Nephron (organoid): ENCODE results near the gene TMED1.

Experiments
- H3K27ac Mint-ChIP-seq, 3 experiments: 2 replicates each; pipeline ENCODE4 v1.8.0; 2020; ENCODE audit warnings: mixed read lengths in 3 of 3, mild to moderate bottlenecking in 2 of 3, moderate library complexity in 1 of 3
- H3K27me3 Mint-ChIP-seq: 2 replicates; pipeline ENCODE4 v1.8.0; 2021; ENCODE audit warnings: low read depth, mild to moderate bottlenecking, moderate library complexity, mixed read lengths
- H3K36me3 Mint-ChIP-seq: 2 replicates; pipeline ENCODE4 v1.8.0; 2020; ENCODE audit warnings: low read depth, mixed read lengths
- H3K4me1 Mint-ChIP-seq: 2 replicates; pipeline ENCODE4 v1.8.0; 2020; ENCODE audit warnings: mixed read lengths
- H3K4me3 Mint-ChIP-seq, 3 experiments: 2 replicates each; pipeline ENCODE4 v1.8.0; 2020; ENCODE audit warnings: mild to moderate bottlenecking in 3 of 3, mixed read lengths in 3 of 3, moderate library complexity in 2 of 3
- H3K9me3 Mint-ChIP-seq: 2 replicates; pipeline ENCODE4 v1.8.0; 2020; ENCODE audit warnings: mixed read lengths
- CTCF ChIP-seq, 3 experiments: fragments of 200-600 bp; sonication (generic); IDR thresholded peaks; one replicate each; pipeline ENCODE4 v1.5.0; 2021; ENCODE audit warnings: antibody characterized with exemption in 3 of 3; ENCODE audit not compliant: unreplicated experiment in 3 of 3

The TMED1 gene

DNA sequence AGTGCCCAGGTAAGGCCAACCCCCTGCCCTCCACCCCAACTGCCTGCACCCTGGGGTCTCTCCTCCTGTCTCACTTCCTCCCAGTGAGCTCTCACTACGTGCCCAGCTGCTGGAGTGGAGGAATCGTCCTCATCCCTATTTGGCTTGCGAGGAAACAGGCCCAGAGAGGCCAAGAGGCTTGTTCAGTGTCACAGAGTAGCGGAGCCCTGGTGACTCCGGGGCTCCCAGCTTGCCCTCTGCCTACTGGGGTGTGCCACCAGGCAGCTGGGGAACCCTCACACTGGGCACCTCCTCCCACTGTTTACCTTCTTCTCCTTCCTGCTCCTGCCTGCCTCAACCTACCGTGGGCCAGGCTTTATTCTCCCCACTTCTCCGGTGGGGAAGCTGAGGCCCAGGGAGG is 5.6 kb downstream of the TMED1 start:
- H3K4me1 Mint-ChIP-seq: peaks cover 2% of the 10 kb centered on the region
- no peak overlapping the region for H3K27ac Mint-ChIP-seq
- TF ChIP-seq CTCF (IDR thresholded peaks at IDR 0.05; ENCODE audit: unreplicated experiment in 3 of 3): no peak
- no peaks in the 10 kb centered on the region for H3K9me3 Mint-ChIP-seq
- no peaks in the 10 kb centered on the region for H3K27me3 Mint-ChIP-seq
- H3K4me3 Mint-ChIP-seq: no peak overlapping the region
- H3K36me3 Mint-ChIP-seq: peaks cover 23% of the 10 kb centered on the region

DNA sequence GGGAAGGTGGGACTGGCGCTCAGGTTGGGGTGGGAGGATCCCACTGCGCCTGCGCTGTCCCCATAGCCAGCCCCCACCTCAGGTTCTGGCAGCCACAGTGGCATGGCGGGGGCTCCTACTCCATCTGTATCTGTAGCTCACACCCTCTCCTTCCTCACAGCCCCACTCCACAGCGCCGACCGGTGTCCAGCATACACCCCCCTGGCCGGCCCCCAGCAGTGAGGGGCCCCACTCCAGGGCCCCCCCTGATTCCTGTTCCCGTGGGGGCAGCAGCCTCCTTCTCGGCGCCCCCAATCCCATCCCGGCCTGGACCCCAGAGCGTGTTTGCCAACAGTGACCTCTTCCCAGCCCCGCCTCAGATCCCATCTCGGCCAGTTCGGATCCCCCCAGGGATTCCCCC is 6.0 kb downstream of the TMED1 start:
- TF ChIP-seq CTCF (IDR thresholded peaks at IDR 0.05; ENCODE audit: unreplicated experiment in 3 of 3): no peak
- Mint-ChIP-seq H3K27me3 (no peaks in the 10 kb centered on the region), H3K4me1 (no peaks in the 10 kb centered on the region), H3K36me3 (peaks cover 25% of the 10 kb centered on the region), H3K9me3 (no peaks in the 10 kb centered on the region), H3K27ac (no peak overlapping the region), H3K4me3 (no peak overlapping the region)

- H3K4me1 Mint-ChIP-seq: no peaks in the 10 kb centered on the region
- no peaks in the 10 kb centered on the region for H3K9me3 Mint-ChIP-seq
- H3K4me3 Mint-ChIP-seq: no peak overlapping the region
- peaks cover 33% of the 10 kb centered on the region for H3K36me3 Mint-ChIP-seq
- H3K27me3 Mint-ChIP-seq: no peaks in the 10 kb centered on the region
- no peak overlapping the region for H3K27ac Mint-ChIP-seq
- TF ChIP-seq CTCF (IDR thresholded peaks at IDR 0.05; ENCODE audit: unreplicated experiment in 3 of 3): no peak
These were observed 6.8 kb downstream of the TMED1 start for GRCh38 chr19:10828981-10829821.

GRCh38 chr19:10826846-10827245 is 9.2 kb downstream of the TMED1 start:
- Mint-ChIP-seq H3K27me3 (no peaks in the 10 kb centered on the region), H3K4me3 (no peak overlapping the region), H3K4me1 (no peaks in the 10 kb centered on the region), H3K27ac (no peak overlapping the region), H3K36me3 (peaks cover 32% of the 10 kb centered on the region), H3K9me3 (no peaks in the 10 kb centered on the region)
- TF ChIP-seq CTCF (IDR thresholded peaks at IDR 0.05; ENCODE audit: unreplicated experiment in 3 of 3): no peak

GRCh38 chr19:10826231-10826630 is 9.8 kb downstream of the TMED1 start:
- Mint-ChIP-seq H3K9me3 (no peaks in the 10 kb centered on the region), H3K36me3 (peaks cover 32% of the 10 kb centered on the region), H3K27ac (no peak overlapping the region), H3K27me3 (no peaks in the 10 kb centered on the region), H3K4me1 (no peaks in the 10 kb centered on the region), H3K4me3 (no peak overlapping the region)
- TF ChIP-seq CTCF (IDR thresholded peaks at IDR 0.05; ENCODE audit: unreplicated experiment in 3 of 3): no peak

GRCh38 chr19:10823690-10824089 is 12.3 kb downstream of the TMED1 start:
- Mint-ChIP-seq H3K27ac (no peak overlapping the region), H3K4me3 (no peak overlapping the region), H3K36me3 (peaks cover 49% of the 10 kb centered on the region), H3K4me1 (no peaks in the 10 kb centered on the region), H3K27me3 (no peaks in the 10 kb centered on the region), H3K9me3 (no peaks in the 10 kb centered on the region)
- no peak for TF ChIP-seq CTCF (IDR thresholded peaks at IDR 0.05; ENCODE audit: unreplicated experiment in 3 of 3)
